Measurements from ENCODE around the gene BCAP31. TPM values are rescaled to one million over a fixed set of nuclear protein-coding genes. Genes with fewer than 3 reads are reported as not detected.

Gene BCAP31
- total RNA-seq, 1 experiment from 2014 or later: 138 TPM

DNA sequence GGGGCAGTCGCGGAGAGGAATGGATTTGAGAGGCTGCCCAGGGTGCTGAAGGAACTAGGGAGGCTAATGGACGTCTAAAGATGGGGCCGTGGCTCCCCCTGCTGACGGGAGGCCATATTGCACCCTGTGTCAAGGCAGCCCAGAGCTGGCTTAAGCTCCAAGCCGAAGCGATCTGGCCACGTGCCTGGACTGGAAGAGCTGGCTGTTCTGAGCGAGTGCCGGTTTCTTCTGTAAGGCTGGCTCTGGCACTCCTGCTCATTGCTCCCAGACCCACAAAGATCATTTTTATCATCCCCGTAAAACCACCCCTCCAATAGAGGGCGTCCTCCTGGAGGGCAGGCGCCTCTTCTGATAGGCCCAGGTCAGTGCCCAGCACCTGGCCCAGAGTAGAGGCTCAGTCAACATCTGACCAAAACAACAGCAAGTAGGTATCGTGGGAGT lies 56.2 kb downstream of the BCAP31 start:
- H3K56ac ChIP-seq (ENCODE audit: insufficient read length, low read depth, low read length): no peak overlapping the region
- no peaks in the 10 kb centered on the region for H3K27me3 ChIP-seq (ENCODE audit: insufficient read depth, low read length)
- peaks cover 2 to 14% (median 10%) of the 10 kb centered on the region in 3 experiments; a peak in 6 of 7 replicates for H3K36me3 Mint-ChIP-seq (ENCODE audit: insufficient read depth in 1 of 3, low read depth in 3 of 3)
- peak overlapping the region; percentile 53 to 61; a peak in 4 of 5 replicates for H3K4me3 Mint-ChIP-seq
- H2BK120ac ChIP-seq (ENCODE audit: low read depth, low read length, poor library complexity, severe bottlenecking): no peak overlapping the region
- H3K27ac ChIP-seq (ENCODE audit: insufficient read length, low read depth, low read length): no peak overlapping the region
- H3K18ac ChIP-seq (ENCODE audit: insufficient read length, low read depth, low read length): no peak overlapping the region
- no peak overlapping the region for H2BK15ac ChIP-seq (ENCODE audit: low read depth, low read length)
- no peaks in the 10 kb centered on the region for H4K20me1 ChIP-seq (ENCODE audit: control insufficient read depth, insufficient read depth, insufficient read length)
- H3K4ac ChIP-seq (ENCODE audit: low read depth, low read length): no peak overlapping the region
- H3K14ac ChIP-seq (ENCODE audit: insufficient read depth, low read length): no peak overlapping the region
- no peak overlapping the region for H3K9ac ChIP-seq (ENCODE audit: extremely low read depth, insufficient read length, low read length)
- no peaks in the 10 kb centered on the region for H3K79me1 ChIP-seq (ENCODE audit: insufficient read depth, low read depth, low read length, poor library complexity, severe bottlenecking)
- H2AK5ac ChIP-seq (ENCODE audit: insufficient read length, low read length): no peak overlapping the region
- H3K79me2 ChIP-seq (ENCODE audit: insufficient read depth, low read length): no peaks in the 10 kb centered on the region
- no peak overlapping the region for H3K4me2 ChIP-seq (ENCODE audit: insufficient read depth, insufficient read length, low read length)
- peaks cover 66 to 79% of the 10 kb centered on the region in 2 experiments for H3K9me3 Mint-ChIP-seq
- peaks cover 4 to 13% of the 10 kb centered on the region in 2 experiments for H3K4me1 Mint-ChIP-seq
- peaks cover 40% of the 10 kb centered on the region for H3K27me3 Mint-ChIP-seq (ENCODE audit: low read depth)
- no peak overlapping the region for H3T11ph ChIP-seq (ENCODE audit: low read length)
- no peak overlapping the region for H2AFZ ChIP-seq (ENCODE audit: low read length)
- H3K4me1 ChIP-seq (ENCODE audit: insufficient read depth, low read length): no peaks in the 10 kb centered on the region
- H4K91ac ChIP-seq (ENCODE audit: insufficient read length, low read depth, low read length): no peak overlapping the region
- H2BK20ac ChIP-seq (ENCODE audit: low read depth, low read length, poor library complexity, severe bottlenecking): no peak overlapping the region
- no peaks in the 10 kb centered on the region for H3K23me2 ChIP-seq (ENCODE audit: insufficient read length, low read depth, low read length, poor library complexity, severe bottlenecking)
- H3K23ac ChIP-seq (ENCODE audit: insufficient read length, low read depth, low read length): no peak overlapping the region
- TF ChIP-seq, protein P1, sequence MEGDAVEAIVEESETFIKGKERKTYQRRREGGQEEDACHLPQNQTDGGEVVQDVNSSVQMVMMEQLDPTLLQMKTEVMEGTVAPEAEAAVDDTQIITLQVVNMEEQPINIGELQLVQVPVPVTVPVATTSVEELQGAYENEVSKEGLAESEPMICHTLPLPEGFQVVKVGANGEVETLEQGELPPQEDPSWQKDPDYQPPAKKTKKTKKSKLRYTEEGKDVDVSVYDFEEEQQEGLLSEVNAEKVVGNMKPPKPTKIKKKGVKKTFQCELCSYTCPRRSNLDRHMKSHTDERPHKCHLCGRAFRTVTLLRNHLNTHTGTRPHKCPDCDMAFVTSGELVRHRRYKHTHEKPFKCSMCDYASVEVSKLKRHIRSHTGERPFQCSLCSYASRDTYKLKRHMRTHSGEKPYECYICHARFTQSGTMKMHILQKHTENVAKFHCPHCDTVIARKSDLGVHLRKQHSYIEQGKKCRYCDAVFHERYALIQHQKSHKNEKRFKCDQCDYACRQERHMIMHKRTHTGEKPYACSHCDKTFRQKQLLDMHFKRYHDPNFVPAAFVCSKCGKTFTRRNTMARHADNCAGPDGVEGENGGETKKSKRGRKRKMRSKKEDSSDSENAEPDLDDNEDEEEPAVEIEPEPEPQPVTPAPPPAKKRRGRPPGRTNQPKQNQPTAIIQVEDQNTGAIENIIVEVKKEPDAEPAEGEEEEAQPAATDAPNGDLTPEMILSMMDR (conservative IDR thresholded peaks at IDR 0.05): peak; percentile 78
- H2BK12ac ChIP-seq (ENCODE audit: insufficient read length, low read depth, low read length): no peak overlapping the region
- WGBS (ENCODE audit: extremely low coverage, insufficient read length, low lambda C conversion rate): no CpG with 5 or more reads among the region's 14 CpGs
- H4K8ac ChIP-seq (replicated peaks; ENCODE audit: insufficient read length, low read depth, low read length): no peak overlapping the region
- no peak overlapping the region for H3K27ac Mint-ChIP-seq
- H2BK5ac ChIP-seq (ENCODE audit: insufficient read length, low read length): no peak overlapping the region
- no peak overlapping the region for H4K5ac ChIP-seq (ENCODE audit: insufficient read length, low read depth, low read length)
- peak; percentile 79 for DNase-seq
- peaks cover 15% of the 10 kb centered on the region for H3K9me3 ChIP-seq (ENCODE audit: control insufficient read depth, low read depth, low read length)
